ENCODE data around the gene CLDN5.

The CLDN5 gene

GRCh38 chr22:19518635-19519034, 5.6 kb downstream of the CLDN5 start:
- Mint-ChIP-seq H3K4me1 (peaks cover 8% of the 10 kb centered on the region), H3K9me3 (peaks cover 4% of the 10 kb centered on the region), H3K4me3 (no peak overlapping the region)

GRCh38 chr22:19517919-19518611, 6.1 kb downstream of the CLDN5 start:
- H3K4me3 Mint-ChIP-seq = no peak overlapping the region
- peaks cover 6% of the 10 kb centered on the region for H3K36me3 Mint-ChIP-seq
- H3K27ac Mint-ChIP-seq = peak overlapping the region; percentile 17
- peaks cover 2% of the 10 kb centered on the region for H3K27me3 Mint-ChIP-seq
- peaks cover 5% of the 10 kb centered on the region for H3K4me1 Mint-ChIP-seq
- peaks cover 8% of the 10 kb centered on the region for H3K9me3 Mint-ChIP-seq

More at GRCh38 chr22:19518635-19519034, 5.6 kb downstream of the CLDN5 start:
- H3K36me3 Mint-ChIP-seq = peaks cover 5% of the 10 kb centered on the region
- H3K27ac Mint-ChIP-seq = peak overlapping the region; percentile 17
- H3K27me3 Mint-ChIP-seq = peaks cover 3% of the 10 kb centered on the region

- Mint-ChIP-seq H3K27ac (no peak overlapping the region), H3K4me3 (no peak overlapping the region), H3K4me1 (no peaks in the 10 kb centered on the region), H3K36me3 (peaks cover 7% of the 10 kb centered on the region), H3K9me3 (peaks cover 8% of the 10 kb centered on the region), H3K27me3 (no peaks in the 10 kb centered on the region)
Measured at GRCh38 chr22:19517171-19517500, 7.1 kb downstream of the CLDN5 start.

GRCh38 chr22:19516378-19517170, 7.6 kb downstream of the CLDN5 start:
- Mint-ChIP-seq H3K4me1 (no peaks in the 10 kb centered on the region), H3K27ac (no peak overlapping the region), H3K9me3 (peaks cover 8% of the 10 kb centered on the region), H3K36me3 (peaks cover 7% of the 10 kb centered on the region), H3K27me3 (no peaks in the 10 kb centered on the region), H3K4me3 (no peak overlapping the region)

GRCh38 chr22:19515654-19516377, 8.4 kb downstream of the CLDN5 start:
- Mint-ChIP-seq H3K4me1 (no peaks in the 10 kb centered on the region), H3K36me3 (peaks cover 7% of the 10 kb centered on the region), H3K27ac (no peak overlapping the region), H3K27me3 (no peaks in the 10 kb centered on the region), H3K9me3 (peaks cover 8% of the 10 kb centered on the region), H3K4me3 (no peak overlapping the region)

GRCh38 chr22:19514831-19515565, 9.2 kb downstream of the CLDN5 start:
- Mint-ChIP-seq H3K9me3 (peaks cover 8% of the 10 kb centered on the region), H3K27me3 (no peaks in the 10 kb centered on the region)

GRCh38 chr22:19513823-19514222, 10.4 kb downstream of the CLDN5 start:
- Mint-ChIP-seq H3K9me3 (peaks cover 8% of the 10 kb centered on the region), H3K27ac (peak overlapping the region; percentile 13)

More at GRCh38 chr22:19514831-19515565, 9.2 kb downstream of the CLDN5 start:
- Mint-ChIP-seq H3K27ac (no peak overlapping the region), H3K36me3 (peaks cover 7% of the 10 kb centered on the region), H3K4me3 (no peak overlapping the region), H3K4me1 (no peaks in the 10 kb centered on the region)

GRCh38 chr22:19510919-19511341, 13.3 kb downstream of the CLDN5 start:
- no peaks in the 10 kb centered on the region for H3K27me3 Mint-ChIP-seq

More at GRCh38 chr22:19513823-19514222, 10.4 kb downstream of the CLDN5 start:
- no peaks in the 10 kb centered on the region for H3K27me3 Mint-ChIP-seq
- H3K4me1 Mint-ChIP-seq = no peaks in the 10 kb centered on the region
- H3K36me3 Mint-ChIP-seq = peaks cover 7% of the 10 kb centered on the region
- H3K4me3 Mint-ChIP-seq = no peak overlapping the region

GRCh38 chr22:19509923-19510322, 14.3 kb downstream of the CLDN5 start:
- Mint-ChIP-seq H3K9me3 (peaks cover 8% of the 10 kb centered on the region), H3K36me3 (peaks cover 7% of the 10 kb centered on the region), H3K27ac (no peak overlapping the region), H3K27me3 (no peaks in the 10 kb centered on the region), H3K4me3 (no peak overlapping the region), H3K4me1 (peaks cover 13% of the 10 kb centered on the region)

More at GRCh38 chr22:19510919-19511341, 13.3 kb downstream of the CLDN5 start:
- peaks cover 3% of the 10 kb centered on the region for H3K4me1 Mint-ChIP-seq
- H3K27ac Mint-ChIP-seq = no peak overlapping the region
- peaks cover 8% of the 10 kb centered on the region for H3K9me3 Mint-ChIP-seq
- no peak overlapping the region for H3K4me3 Mint-ChIP-seq
- H3K36me3 Mint-ChIP-seq = peaks cover 7% of the 10 kb centered on the region

- H3K36me3 Mint-ChIP-seq = peaks cover 7% of the 10 kb centered on the region
- no peaks in the 10 kb centered on the region for H3K27me3 Mint-ChIP-seq
- no peak overlapping the region for H3K27ac Mint-ChIP-seq
- H3K4me1 Mint-ChIP-seq = peaks cover 18% of the 10 kb centered on the region
- no peak overlapping the region for H3K4me3 Mint-ChIP-seq
- H3K9me3 Mint-ChIP-seq = peaks cover 8% of the 10 kb centered on the region
Measured at GRCh38 chr22:19509191-19509590, 15.0 kb downstream of the CLDN5 start.

- Mint-ChIP-seq H3K4me3 (no peak overlapping the region), H3K27me3 (no peaks in the 10 kb centered on the region), H3K36me3 (peaks cover 2% of the 10 kb centered on the region), H3K27ac (no peak overlapping the region), H3K4me1 (peaks cover 18% of the 10 kb centered on the region), H3K9me3 (no peaks in the 10 kb centered on the region)
Measured at GRCh38 chr22:19508024-19508776, 16.0 kb downstream of the CLDN5 start.

- peaks cover under 1% of the 10 kb centered on the region for H3K36me3 Mint-ChIP-seq
- H3K27me3 Mint-ChIP-seq = no peaks in the 10 kb centered on the region
- H3K27ac Mint-ChIP-seq = no peak overlapping the region
- no peak overlapping the region for H3K4me3 Mint-ChIP-seq
- peaks cover 18% of the 10 kb centered on the region for H3K4me1 Mint-ChIP-seq
- H3K9me3 Mint-ChIP-seq = no peaks in the 10 kb centered on the region
Measured at GRCh38 chr22:19507534-19507861, 16.7 kb downstream of the CLDN5 start.

- H3K27me3 Mint-ChIP-seq = no peaks in the 10 kb centered on the region
- peaks cover 18% of the 10 kb centered on the region for H3K4me1 Mint-ChIP-seq
- H3K36me3 Mint-ChIP-seq = no peaks in the 10 kb centered on the region
- no peaks in the 10 kb centered on the region for H3K9me3 Mint-ChIP-seq
- no peak overlapping the region for H3K4me3 Mint-ChIP-seq
- H3K27ac Mint-ChIP-seq = peak overlapping the region; percentile 57
Measured at GRCh38 chr22:19506212-19506611, 18.0 kb downstream of the CLDN5 start.

- Mint-ChIP-seq H3K27ac (no peak overlapping the region), H3K36me3 (no peaks in the 10 kb centered on the region), H3K27me3 (no peaks in the 10 kb centered on the region), H3K9me3 (no peaks in the 10 kb centered on the region), H3K4me3 (no peak overlapping the region), H3K4me1 (peaks cover 18% of the 10 kb centered on the region)
Measured at GRCh38 chr22:19505735-19506126, 18.5 kb downstream of the CLDN5 start.
